ENCODE results near the gene PWP2.

DNA sequence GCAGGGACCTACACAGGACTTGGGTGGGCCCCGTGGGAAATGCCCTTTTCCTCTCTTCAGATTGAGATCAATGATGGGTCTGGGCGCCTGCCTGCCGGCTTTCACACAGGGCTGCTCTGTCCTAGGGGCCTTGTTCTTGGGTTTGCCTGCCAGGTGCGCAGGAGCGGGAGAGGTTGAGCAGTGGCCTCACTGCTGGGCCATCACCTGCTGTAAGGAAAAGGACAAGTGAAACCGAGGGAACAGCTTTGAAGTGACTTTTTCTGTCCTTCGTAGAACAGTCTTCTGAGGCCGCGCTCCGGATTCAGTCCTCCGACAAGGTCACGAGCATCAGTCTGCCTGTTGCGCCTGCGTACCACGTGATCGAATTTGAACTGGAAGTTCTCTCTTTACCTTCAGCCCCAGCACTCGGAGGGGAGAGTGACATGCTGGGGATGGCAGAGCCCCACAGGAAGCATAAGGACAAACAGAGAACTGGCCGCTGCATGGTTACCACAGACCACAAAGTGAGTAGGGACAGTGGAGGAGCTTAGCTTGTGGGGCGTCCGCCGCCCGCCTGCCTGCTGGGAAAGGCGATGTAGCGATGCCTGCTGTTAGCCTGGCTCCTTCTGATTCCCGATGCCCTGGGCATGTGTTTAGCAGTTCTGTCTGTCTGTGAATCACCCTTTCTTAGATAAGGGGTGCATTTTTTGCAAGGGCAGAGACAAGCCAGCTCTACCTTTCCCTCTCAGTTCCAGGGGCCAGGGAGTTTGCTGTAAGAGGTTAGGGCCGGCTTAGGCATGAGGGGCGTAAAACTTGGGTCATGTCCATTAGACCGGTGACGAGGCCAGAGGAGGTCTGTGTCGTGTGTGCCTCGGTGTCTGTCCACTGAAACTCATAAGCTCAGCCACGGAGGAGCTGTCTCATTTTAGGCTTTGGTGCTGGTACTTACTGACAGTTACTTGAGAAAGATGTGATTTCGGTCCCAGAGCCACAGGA lies 19.5 kb upstream of the PWP2 start:
- TF ChIP-seq SUZ12 (IDR thresholded peaks at IDR 0.05; ENCODE audit: extremely low read depth, insufficient read depth, insufficient read length) (no peak), YY1 (IDR thresholded peaks at IDR 0.05; ENCODE audit: insufficient read depth, insufficient read length) (no peak)

Data from NT2/D1 (cell line).